ENCODE measurements around the gene UBAC2.
"Not testable (repeated sequence)": the region's sequence is repeated elsewhere in the genome, so short reads cannot be mapped to it uniquely, and the experiment has no call there.

GRCh38 chr13:99410646-99411475, 210.2 kb downstream of the UBAC2 start:
- TF ChIP-seq CTCF (IDR thresholded peaks at IDR 0.05; ENCODE audit: borderline replicate concordance, extremely low read depth, low read length, poor library complexity, severe bottlenecking); EZH2 (IDR thresholded peaks at IDR 0.05; ENCODE audit: borderline replicate concordance, low read depth, low read length, severe bottlenecking): not testable (repeated sequence)

All from DND-41 (cell line).